Middle frontal gyrus (tissue), 1 donor: Measurements from ENCODE around the gene FAM89A.

Source experiments
- DNase-seq: peaks from one replicate; pipeline ENCODE4 v3.0.0-alpha.2; 2015; ENCODE audit warnings: low spot score; ENCODE audit errors: extremely low spot score

FAM89A gene

DNA sequence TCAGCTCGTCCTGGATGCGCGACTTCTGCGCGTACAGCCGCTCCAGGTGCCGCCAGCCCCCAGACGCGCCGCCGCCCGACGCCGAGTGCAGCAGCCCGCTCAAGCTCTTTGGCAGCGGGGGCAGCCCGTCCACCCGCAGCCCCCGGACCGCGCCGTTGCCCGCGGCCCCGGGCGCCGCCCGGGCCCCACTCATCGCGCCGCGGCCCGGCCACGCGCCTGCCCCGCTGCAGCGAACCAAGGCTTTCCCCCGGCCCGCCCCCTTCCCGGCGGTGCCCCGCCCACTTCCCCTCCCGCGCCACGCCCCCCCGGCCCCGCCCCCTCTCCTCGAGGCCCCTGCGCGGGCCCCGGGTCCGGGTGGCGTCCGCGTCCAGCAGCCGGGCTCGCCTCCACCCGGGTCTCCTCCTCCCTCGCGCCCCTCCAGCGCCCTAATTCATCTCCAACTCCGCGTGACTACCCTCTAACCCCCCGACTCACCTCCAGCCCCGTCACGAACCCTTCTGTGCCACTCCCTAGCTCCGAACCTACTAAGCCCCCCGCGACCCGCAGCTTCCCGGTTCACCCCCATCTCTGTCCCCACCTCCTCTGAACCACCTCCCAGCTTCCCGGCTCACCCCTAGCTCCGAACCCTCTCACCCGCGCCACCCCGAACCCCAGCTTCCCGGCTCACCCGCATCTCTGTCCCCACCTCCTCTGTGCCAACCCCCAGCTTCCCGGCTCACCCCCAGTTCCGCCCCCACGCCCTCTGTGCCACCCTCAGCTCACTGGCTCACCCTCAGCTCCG is at the start of gene FAM89A:
Gene FAM89A, minus strand, starts transcription at position 236 of the 781 bp plus-strand sequence. Its CDS starts 43 bp downstream, at position 193.
- no peak for DNase-seq

DNA sequence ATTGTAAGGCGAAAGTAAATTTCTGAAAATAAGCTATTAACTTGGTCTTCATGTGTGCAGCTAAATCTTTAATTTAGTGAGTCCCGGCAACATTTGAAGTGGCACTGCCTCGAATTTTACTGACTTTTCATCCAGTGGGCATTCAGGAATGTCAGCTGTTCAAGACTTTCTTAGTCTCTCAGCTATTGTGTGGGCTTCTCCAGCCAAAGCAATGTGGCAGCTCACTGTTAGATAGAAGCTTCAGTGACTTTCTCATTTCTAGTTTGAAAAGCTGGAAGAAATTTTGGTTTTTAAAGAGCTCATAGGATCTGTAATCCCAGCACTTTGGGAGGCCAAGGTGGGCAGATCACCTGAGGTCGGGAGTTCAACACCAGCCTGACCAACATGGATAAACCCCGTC is 44.3 kb upstream of the FAM89A start:
- no peak for DNase-seq

DNA sequence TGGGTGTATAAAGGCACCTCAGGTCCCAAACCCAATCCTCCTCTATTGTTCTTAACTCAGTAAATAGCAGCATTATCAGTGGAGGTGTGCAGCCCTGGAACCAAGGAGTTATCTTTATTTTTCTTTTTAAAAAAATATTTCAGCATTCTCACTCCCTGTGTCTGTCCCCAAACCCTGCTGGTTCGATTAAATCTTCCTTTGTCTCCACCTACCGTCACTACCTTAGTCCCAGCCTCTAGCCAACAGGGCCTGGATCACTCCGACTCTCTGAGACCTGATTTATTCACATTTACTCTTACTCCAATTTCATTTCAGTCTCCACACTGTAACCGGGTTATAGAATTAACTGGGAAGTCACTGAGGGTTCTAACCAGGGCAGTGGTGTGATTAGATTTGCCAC is 39.1 kb upstream of the FAM89A start:
- no peak for DNase-seq

DNA sequence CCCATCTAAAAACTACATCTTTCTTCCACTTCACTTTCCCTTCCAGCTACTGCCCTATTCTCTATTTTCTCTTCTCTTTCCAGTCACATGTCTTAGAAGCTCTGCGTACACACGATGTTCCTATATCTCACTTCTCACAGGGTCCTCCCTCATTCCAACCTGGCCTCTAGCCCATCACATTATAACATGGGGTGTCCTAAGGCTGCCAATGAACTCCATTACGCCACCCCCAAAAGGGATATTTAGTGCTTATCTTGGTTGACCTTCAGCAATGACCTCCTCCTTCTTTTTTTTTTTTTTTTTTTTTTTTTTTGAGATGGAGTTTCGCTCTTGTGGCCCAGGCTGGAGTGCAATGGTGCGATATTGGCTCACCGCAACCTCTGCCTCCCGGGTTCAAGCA is 38.2 kb upstream of the FAM89A start:
- DNase-seq: no peak

DNA sequence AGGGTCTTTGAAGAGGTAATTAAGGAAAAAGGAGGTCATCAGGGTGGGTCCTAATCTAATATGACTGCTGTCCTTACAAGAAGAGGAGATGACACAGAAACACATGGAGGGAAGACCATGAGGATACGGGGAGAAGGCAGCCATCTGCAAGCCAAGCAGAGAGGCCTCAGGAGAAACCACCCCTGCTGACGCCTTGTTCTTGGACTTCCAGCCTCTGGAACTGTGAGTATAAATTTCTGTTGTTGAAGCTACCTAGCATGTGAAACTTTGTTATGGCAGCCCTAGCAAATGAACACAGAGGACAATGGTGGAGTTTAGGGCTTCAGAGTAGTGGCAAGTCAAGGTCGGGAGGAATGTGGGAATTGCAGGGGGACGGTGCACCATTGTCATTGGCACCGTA is 36.7 kb upstream of the FAM89A start:
- no peak for DNase-seq

DNA sequence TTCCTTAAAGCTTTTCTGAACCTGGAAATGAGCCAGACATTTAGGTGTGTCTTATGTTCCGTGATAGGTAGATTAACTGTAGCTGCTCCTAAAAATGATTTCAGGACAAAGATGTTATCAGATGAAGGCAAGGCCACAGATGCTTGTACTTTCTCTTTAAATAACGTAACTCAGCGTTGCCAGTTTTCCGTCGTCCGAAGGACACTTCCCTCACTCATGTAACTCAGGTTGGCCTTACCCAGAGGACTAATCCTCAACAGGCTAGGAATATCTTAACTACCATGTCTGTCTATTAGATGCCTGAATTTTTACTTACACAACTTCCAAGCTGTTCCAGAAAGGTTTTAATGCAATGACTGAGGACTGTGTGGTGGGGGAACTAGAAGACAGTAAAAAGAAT is 35.4 kb upstream of the FAM89A start:
- DNase-seq: no peak

DNA sequence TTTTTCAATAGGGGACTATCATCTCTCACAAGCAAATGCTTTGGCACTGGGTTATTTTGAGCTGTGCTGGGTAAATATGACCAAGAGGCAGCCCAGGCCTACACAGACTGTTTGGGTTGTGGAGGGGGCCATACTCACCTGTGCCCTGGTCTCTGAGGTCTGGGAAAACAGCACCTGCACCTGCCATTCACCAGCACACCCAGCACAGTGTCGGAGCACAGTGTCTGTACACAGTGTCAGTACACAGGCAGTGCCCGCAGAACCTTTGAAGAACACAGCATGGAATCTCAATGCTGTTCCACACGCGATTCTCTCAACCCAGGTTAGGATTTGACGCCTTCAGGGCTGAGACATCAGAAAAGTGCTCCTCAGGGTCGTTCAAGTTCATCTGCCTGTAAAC is 35.0 kb upstream of the FAM89A start:
- DNase-seq: no peak

DNA sequence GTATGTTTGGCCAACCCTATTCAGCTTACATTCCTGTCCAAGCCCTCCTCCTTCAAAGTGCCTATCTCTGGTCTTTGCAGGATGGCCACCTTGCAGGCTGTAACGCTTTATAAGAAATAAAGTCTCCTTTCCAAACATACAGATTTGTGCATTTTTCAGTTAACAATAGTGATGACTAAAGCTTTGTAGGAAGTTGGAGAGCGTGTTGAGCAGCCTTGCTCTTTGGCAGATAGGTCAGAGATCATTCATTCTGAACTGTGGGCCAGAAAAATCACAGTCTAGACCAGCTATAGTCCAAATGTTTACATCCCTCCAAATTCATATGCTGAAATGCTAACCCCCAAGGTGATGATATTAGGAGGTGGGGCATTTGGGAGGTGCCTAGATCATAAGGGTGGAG is 34.0 kb upstream of the FAM89A start:
- DNase-seq: no peak

DNA sequence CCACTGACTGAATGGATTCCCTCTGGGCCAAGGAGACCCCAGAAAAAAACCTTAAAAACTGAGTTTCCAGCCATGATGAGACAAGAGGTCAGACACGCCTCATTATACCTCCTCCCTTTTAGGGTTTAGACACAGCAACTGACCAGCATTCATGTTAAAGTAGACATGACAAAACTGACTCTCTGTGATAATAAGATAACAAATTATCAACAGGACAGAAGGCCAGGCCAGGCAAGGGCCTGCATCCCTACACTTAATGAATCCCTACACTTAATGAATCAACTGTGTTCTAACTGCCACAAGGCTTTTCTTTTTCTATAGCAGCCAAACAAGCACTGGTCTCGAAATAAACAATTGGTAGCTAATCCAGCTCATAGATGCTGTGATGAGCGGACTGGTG is 33.3 kb upstream of the FAM89A start:
- DNase-seq: no peak

DNA sequence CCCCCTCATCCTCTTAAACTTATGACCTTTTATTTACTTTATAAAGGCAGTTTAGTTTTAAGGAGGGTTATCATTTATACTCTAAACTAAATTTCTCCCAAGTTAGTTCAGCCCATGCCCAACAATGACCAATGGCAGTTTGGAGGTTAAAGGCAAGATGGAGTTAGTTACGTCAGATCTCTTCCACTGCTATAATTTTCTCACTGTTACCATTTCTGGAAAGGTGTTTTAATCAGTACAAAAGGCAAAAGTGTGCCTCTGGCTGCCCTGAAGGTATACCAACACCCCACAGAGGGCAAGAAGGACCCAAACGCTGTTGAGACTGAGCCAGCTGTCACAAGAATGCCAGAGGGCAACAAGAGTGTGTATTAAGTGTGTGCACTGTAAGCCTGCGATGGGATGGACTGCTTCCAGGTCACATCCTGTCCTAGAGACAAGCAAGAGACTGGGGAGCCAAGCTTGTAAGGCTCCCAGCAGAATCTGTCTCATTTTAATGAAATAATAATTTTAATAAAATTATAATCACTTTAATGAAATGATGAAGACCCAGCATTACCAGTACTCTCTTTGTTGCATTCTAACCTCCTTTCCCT is 32.5 kb upstream of the FAM89A start:
- DNase-seq: no peak

DNA sequence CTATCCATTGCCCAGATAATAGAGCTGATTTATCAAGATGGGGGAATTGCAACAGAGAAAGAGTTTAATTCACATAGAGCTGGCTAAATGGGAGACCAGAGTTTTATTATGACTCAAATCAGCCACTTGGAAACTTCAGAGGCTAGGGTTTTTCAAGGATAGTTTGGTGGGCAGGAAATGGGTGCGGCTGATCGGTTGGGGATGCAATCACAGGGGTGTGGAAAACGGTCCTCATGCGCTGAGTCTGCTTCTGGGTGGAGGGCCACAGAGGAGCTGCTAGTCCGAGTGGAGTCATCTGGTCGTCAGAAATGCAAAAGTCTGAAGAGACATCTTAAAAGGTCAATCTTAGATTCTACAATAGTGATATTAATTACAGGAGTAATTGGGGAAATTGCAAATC is 32.0 kb upstream of the FAM89A start:
- no peak for DNase-seq

DNA sequence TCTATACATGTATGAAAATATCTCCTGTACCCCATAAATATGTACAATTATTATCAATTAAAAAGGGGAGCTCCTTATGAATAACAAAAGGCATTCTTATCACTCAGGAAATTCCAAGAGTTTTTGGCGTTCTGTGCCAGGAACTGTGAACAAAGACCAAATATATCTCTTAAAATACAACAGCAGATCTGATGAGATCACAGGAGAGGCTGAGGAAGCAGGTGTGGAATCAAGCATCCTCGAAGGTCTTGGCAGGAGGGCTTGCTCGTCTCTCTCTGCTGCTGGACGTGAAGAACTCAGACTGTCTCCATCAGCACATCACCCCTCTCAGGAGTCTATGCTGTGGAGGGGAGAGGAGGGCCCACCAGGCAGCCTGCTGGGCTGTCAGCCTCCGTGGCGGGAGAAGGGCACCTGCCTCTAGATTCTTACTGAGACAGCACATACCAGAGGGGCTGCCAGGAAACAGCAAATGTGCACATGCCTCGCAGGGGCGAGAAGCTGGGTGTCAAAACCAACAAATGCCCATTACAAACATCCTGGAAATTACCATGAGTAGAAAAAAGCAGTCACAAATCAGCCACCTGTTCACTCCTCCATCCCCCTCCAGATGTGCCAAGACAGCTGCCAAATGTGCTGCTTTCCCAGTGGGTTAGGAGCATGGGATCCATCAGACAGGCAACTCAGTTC is 30.8 kb upstream of the FAM89A start:
- DNase-seq: no peak

DNA sequence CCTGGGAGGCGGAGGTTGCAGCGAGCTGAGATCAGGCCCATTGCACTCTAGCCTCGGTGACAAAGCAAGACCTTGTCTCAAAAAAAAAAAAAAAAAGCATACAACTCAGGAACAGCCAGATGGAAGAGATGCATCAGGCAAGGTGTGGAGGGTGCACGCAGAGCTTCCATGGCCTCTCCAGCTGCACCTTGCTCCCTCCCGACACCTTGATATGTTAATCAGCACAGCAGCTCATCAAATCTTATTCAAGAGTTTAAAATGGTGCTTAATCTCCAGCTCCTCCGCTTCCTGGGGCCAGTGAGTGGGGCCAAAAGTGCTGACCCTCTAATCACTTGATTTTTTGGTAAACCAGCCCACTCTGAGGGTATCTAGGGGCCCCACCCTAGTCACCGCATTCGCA is 29.3 kb upstream of the FAM89A start:
- DNase-seq: no peak

DNA sequence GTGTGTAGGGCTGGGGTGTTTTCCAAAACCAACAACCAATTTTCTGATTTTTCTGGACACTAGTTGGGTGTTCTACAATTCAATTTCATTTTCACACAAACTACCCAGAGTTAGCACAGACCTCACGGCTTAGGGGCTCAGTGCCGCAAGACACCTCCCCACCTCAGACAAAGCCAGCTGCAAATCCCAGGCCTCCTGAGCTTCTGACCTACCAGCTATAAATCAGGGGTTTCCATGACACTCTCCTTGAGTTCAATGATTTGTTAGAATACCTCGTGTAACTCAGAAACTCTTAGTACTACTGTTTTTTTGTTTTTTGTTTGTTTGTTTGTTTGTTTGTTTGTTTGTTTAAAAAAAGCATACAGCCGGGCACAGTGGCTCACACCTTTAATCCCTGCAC is 28.7 kb upstream of the FAM89A start:
- DNase-seq: no peak

DNA sequence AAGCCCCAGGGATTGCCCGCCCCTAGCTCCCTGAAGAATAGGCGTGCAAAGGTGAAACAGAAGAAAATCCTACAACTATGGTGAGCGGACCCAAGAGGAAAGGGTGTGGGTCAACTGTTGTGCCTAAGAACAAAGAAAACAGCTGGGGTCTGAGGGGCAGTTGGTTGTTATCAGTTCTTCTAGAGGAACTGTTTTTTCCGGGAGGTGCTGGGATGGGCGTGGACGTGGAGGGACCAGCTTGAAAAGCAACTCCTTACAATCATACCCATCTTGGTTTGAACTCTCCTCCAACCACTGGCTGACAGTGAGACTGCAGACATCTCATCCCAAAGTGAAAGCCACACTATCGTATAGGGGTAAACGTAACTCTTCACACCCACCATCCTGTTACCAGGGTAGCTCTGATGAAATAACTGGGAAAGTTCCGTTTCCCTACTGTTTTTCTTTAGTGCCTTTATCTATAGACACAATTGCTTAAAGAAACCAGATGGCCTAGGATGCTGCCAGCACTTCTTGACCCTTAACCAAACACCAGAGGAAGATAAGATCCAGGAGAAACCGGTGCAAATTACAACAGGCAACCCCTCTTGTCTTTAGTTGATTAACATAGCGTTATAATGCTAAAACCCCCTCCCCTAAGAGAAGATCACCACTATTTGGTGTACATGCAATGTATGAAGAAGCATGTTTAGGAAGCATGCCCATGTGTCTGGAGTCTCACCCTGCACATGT is 25.6 kb upstream of the FAM89A start:
- DNase-seq: no peak

DNA sequence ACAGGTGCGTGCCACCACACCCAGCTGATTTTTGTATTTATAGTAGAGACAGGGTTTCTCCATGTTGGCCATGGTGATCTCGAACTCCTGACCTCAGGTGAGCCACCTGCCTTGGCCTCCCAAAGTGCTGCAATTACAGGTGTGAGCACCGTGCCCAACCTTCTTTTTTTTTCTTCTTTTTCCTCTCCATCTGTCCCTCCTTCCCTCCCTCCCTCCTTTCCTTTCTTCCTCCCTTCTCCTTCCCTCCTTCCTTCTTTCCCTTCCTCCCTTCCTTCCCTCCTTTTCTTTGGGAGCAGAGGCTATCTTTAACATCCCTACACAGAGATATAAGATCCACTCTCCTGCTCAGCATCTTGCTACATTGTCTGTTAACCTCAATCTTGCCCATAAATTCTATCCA is 24.4 kb upstream of the FAM89A start:
- no peak for DNase-seq

DNA sequence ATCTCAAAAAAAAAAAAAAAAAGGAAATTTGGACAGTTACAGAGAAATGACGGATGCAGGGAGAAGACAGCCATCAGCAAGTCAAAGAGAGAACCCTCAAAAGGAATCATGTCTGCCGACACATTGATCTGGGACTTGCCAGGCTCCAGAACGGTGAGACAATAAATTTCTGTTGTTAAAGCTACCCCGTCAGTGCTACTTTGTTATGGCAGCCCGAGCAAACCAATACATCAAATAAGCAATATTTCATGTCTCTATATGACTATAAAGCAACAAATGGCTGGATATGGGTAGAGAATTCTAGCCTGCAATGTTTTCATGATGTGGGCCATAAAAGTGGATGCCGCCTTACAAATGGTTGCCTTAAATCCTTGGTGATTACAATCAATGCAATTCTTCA is 23.3 kb upstream of the FAM89A start:
- DNase-seq: no peak

DNA sequence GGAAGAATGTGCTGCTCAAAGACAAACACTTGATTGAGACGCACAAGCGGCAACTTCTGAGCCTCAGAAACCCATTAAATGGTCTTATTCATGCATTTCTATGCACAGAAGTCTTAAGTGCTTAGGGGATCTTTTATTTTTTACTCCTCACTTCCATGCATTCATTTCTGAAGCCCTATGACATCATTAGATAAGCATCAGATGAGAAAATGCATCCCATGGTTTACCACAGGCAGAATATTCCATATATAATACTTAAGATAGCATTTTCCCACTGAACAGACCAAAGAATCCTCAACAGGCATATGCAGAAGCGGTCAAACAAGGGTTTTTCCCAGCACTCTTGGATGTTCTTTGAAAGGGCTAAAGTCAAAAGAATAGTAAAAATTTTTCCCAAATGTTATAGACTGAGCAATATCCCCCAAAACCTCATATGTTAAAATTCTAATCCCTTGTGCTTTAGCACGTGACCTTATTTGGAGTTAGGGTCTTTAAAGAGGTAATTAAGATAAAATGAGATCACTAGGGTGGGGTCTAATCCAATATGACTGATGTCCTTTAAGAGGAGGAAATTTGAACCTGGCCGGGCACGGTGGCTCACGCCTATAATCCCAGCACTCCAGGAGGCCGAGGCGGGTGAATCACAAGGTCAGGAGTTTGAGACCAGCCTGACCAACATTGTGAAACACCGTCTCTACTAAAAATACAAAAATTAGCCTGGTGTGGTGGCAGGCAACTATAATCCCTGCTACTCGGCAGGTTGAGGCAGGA is 22.6 kb upstream of the FAM89A start:
- no peak for DNase-seq

DNA sequence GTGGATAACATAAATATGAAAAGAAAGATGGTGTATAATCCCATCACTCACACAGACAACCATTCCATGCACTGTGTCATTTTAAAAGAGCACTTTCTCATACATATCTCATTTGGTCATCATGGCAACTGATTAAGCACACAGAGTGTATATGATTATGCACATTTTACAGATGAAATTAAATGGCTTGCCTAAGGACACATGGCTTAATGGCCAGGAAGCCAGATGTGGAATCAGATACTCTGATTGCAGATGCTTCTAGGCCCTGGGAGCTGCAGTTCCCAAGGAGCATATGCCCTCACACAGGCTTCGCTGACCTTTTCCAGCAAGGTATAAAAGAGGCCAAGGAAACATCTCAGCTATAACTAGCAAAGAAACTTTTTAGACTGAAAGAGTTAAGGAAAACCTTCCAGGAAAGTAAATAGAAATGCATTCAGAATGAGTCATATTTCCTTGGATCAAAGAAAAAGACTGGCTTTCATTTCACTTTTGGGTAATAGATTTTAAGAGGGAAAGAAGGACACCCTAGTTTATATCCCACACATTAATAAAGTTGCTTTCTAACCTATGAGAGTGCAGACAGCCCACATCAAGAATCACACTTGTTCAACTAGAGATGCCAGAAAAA is 19.6 kb upstream of the FAM89A start:
- no peak for DNase-seq

DNA sequence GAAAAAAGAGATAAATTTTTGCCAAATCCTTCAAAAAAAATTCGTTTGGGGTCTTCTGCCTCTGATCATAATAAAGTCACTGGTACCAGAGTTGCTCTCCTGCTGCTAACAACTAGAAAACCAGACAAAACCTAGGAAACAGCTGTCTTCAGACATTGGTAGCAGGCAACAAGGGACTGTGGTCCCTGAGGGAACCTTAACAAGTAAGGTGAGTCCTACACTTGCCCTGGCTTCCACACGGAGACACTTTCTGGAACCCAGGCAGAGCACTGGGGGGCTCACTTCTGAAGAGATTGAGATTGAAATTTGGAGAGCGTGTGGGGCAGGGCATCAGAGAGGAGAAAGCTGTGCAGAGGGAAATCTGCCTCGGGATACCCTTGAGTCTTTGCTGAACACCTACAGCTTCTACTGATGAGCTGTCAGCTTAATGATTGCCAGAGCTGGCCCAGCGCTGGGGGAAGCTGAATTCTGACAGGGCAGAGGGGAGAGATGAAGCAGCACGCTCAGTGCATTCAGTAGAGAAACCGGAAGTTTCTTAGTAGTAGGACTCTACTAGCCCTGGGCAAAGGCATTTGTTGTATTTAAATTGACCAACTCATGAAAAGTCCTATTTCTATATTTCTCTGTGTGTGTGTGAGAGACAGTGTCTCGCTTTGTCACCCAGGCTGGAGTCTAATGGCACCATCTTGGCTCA is 18.5 kb upstream of the FAM89A start:
- DNase-seq: no peak
